Raji (cell line): ENCODE data around the gene MTTP.

ENCODE experiments used
- POLR2A ChIP-seq: IDR thresholded peaks from 2 replicates; pipeline ENCODE4 v1.6.1; 2011; ENCODE audit warnings: low read depth, low read length, control low read depth; ENCODE audit not compliant: insufficient read depth

Gene MTTP

DNA sequence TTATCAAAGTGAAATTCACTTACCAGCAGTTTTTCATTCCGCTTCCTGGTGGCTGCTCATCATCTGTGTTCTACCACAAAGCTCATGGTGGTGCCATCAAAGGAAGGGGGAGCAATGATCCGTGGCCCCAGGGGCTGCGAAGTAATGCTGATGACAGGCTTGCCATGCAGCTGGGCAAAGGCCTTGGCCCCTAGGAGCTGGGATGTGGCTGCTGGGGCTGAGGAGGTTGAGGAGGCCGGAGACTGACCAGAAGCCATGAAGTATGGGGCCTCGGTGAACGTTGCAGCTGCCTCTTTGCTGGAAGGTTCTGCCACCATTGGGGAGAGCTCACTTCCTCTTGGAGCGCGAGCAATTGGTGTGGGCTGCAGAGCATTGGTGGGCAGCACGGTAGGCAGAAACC is 74.6 kb downstream of the MTTP start:
- no peak for TF ChIP-seq POLR2A

DNA sequence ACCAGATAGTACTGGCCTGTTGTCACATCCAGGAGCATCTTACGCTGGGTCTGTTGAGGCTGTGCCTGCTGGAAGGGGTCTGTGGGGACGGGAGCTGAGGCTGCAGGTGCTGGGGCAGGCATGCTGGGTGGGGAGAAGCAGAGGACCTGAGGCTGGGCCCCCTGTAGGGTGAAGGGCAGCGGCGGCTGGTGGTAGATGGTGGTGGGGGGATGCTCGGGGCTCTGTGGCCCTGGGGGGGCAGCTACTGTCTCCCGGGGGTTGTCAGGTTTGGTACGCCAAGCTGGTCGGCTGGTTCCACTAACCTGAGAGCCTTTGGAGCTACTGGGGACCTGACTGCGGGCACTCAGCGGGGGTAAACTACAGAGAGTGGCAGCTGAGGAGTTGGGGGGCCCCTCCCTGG is 75.2 kb downstream of the MTTP start:
- TF ChIP-seq POLR2A, result no peak

DNA sequence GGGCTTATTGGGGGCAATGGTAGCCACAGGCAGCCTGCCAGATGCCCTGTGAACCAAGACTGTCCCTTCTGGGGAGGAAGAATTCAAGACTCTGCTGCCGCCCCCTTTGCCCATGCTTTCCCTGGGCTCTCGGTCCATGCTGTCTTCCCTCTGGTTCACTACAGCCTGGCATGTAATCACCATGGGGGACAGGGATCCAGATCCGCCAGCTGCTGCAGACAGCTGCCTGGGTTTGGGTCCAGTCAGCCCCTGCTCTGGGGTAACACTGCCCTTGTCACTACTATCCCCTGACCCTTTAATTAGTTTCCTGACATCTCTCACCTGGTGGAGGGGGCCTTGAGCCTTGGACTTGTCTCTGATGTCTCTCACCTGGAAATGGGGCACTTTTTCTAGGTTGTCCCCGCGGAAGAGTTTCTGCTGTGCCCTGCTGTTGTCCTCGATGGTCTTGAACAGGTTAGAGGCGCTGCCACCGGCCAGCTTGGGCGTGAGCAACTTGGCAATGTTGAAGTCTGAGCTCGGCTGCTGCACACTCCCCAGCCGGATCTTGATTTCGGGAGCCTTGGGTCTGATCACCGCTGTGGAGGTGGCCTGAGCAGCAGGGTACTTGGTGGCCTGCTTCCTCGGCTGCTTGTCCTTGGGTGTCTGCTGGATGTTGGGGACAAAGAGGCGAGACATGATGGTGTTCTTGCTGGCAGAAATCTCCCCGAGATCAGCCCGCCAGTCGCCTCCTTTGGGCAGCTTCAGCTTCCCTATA is 76.6 kb downstream of the MTTP start:
- TF ChIP-seq POLR2A, result no peak

GRCh38 chr4:99651811-99652485 is 77.3 kb downstream of the MTTP start:
- TF ChIP-seq POLR2A, result no peak

DNA sequence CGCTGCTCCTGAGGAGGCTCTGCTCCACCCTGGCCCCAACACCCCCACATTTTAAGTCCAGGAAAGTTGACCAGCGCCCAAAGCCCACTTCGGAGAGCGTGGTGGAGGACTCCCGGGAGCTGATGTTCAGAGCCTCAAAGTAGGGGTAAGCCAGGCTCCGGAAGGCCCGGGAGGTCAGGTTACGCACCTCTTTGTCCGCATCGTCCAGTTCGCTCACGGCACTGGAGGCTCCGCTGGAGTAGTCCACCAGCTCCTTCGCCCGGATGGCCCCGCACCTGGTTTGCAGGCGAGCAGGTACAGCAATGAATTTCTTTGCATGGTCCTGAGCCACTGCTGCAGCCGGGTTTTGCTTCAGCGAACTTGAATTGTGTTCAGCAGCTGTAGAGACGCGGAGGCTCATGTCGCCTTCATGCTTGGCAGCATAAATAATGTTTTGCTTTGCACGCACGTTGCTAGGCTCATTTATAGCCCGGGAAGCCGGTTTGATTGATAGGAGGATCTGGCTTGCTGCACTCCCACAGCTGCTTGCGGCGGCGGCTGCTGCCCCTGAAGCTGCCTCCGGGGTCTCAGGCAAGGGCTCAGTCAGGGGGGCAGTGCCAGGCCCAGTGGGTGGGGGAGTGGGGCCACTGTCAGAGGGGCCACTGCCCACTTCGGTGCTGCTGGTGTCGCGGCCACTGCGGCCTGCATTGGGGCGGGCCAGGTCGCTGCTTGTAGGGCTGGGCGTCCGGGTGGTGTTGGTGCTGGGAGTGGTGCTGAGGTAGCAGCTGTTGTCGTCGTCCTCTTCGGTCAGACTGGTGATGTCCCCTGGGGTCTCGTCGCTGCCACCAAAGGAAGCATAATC is 78.2 kb downstream of the MTTP start:
- no peak for TF ChIP-seq POLR2A

GRCh38 chr4:99653916-99654315 is 79.3 kb downstream of the MTTP start:
- TF ChIP-seq POLR2A, result no peak

GRCh38 chr4:99654361-99654761 is 79.7 kb downstream of the MTTP start:
- TF ChIP-seq POLR2A, result no peak

DNA sequence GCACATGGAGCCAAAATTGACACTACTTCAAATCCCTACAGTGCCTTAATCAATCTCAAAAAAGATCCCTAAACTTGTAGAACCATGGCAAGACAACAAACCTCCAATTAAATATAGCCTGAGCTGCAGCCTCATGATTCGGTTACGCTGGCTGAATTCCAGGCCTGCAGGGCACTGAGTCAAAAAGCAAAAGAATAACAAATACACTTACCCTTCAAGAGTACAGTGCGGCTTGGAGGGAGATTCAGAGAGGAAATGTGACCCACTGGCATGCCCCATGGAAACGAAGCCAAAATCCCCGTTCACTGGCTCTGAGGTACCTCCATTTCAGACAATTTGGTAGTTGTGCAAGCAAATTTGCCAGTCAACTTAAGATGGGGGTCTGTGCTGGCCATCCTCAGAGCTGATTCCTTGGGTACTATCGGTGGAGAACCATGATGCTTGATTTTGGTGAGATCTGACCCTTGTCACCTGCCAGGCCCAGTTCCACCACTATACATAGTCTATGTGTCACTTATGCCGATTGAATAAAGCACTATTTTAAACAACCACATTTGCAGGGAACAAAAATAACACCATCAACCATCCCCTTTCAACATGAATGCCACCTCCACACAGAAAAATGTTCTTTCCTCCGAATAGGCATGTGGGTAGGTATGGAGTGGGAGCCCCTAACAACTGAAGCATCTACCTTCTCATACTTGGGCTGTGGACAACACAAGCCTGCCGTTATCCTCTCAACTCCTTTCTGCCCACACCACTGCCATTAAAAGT is 80.9 kb downstream of the MTTP start:
- TF ChIP-seq POLR2A, result no peak

GRCh38 chr4:99657798-99658197 is 83.2 kb downstream of the MTTP start, which contains the start of gene C4orf54:
C4orf54 (minus strand) TSS chr4:99657828; CDS start chr4:99654648, 3,180 bp downstream.
- no peak for TF ChIP-seq POLR2A

- TF ChIP-seq POLR2A, result no peak
Observed at GRCh38 chr4:99658666-99659065, 84.0 kb downstream of the MTTP start.

- no peak for TF ChIP-seq POLR2A
Observed at GRCh38 chr4:99661907-99662306, 87.3 kb downstream of the MTTP start.

DNA sequence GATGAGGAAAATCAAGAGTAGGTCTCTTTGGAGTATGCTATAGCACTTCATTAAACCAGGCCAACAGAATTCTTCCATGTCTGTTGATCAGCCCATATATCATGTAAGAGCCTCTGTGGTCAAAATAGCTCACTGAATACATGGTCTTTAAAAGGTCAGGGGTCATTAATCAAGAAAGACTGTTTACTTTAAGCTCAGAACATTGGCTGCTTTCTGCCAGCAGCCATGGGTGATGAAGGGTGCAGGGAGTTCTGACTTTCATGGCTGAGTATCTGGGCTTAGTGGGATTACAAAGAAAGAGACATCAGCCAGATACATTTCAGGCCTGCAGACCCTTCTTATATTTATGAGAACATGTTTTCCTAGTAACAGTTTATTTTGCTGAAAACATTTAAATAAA is 90.1 kb downstream of the MTTP start:
- TF ChIP-seq POLR2A, result no peak

- no peak for TF ChIP-seq POLR2A
Observed at GRCh38 chr4:99665983-99666382, 91.4 kb downstream of the MTTP start.

DNA sequence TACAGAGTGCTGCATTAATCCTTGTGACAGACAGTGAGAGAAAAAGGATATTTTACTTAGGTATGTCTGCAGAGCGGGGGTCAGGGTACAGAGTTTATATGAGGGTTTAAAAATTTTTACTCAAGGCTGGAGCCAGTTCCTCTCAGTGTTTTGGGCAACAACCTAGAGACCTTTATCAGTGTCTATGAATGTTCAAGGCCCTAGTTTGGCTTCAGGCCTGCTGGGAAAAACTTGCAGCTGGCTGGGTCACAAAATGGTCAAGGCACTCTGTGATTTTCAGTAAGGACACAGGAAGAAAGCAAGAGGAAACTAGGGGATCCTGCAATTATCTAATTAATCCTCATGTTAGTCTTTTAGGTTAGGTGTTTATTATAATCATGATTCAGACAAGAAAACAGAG is 93.8 kb downstream of the MTTP start:
- no peak for TF ChIP-seq POLR2A

DNA sequence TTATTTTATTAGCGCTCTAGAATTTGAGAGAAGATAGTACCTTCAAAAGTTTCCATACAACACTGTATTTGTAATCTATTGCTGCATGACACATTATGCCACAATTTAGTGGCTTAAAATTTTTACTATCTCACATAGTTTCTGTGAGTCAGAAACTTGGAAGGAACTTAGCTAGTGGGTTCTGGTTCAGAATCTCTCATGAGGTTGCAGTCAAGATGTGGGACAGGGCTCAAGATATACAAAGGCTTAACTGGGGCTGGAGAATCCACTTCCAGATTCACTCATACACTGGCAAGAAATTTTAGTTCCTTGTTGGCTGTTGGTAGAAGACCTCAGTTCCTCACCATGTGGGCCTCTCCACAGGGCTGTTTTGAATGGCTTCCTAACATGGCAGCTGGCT is 94.5 kb downstream of the MTTP start:
- TF ChIP-seq POLR2A, result no peak
